ENCODE data around the gene CNNM3.

CNNM3 gene

GRCh38 chr2:96866586-96866985, 50.5 kb downstream of the CNNM3 start:
- no peaks in the 10 kb centered on the region for H3K9me3 ChIP-seq (ENCODE audit: control insufficient read depth, insufficient read depth, low read depth, low read length)
- peaks cover 3% of the 10 kb centered on the region; the same call in 1 of the 2 replicates for H3K4me1 ChIP-seq (ENCODE audit: control insufficient read depth, insufficient read depth, low read length)
- CTCF ChIA-PET: interaction anchor here (0.6 to 3.9 kb wide), 5 partner anchors 9 to 246 kb away, joined by 3 to 33 read pairs (median 8); partner anchors contain the start of genes ANKRD36 and ANKRD39
- POLR2A ChIA-PET: interaction anchor here (3.7 kb wide), 1 partner anchor 9 kb away, joined by 39 read pairs; the partner anchor contains the start of gene ANKRD39
- peaks cover 0 to 57% of the 10 kb centered on the region in 2 experiments; a peak in 1 of 3 replicates for H3K36me3 ChIP-seq (ENCODE audit: control insufficient read depth in 2 of 2, insufficient read depth in 1 of 2, low read length in 2 of 2)
- TF ChIP-seq ZNF747 (tag by site-specific recombination; IDR thresholded peaks at IDR 0.05): no peak
- no peak for TF ChIP-seq KLF16 (tag by site-specific recombination; IDR thresholded peaks at IDR 0.05)
- no peak for TF ChIP-seq AEBP2 (tag by site-specific recombination; IDR thresholded peaks at IDR 0.05; ENCODE audit: borderline replicate concordance)
- no peak for TF ChIP-seq OSR2 (tag by site-specific recombination; IDR thresholded peaks at IDR 0.05)
- no peak for TF ChIP-seq ZNF514 (tag by site-specific recombination; IDR thresholded peaks at IDR 0.05)
- no peak for TF ChIP-seq ZNF510 (tag by site-specific recombination; IDR thresholded peaks at IDR 0.05; ENCODE audit: insufficient replicate concordance)
- no peak for TF ChIP-seq IKZF3 (tag by site-specific recombination; IDR thresholded peaks at IDR 0.05)
- TF ChIP-seq ZNF548 (tag by site-specific recombination; IDR thresholded peaks at IDR 0.05): no peak
- no peak for TF ChIP-seq ZNF248 (tag by site-specific recombination; IDR thresholded peaks at IDR 0.05)
- TF ChIP-seq ZNF112 (tag by site-specific recombination; IDR thresholded peaks at IDR 0.05): no peak
- TF ChIP-seq ZNF324 (tag by site-specific recombination; IDR thresholded peaks at IDR 0.05): no peak
- TF ChIP-seq ZNF350 (tag by site-specific recombination; IDR thresholded peaks at IDR 0.05): no peak
- TF ChIP-seq SALL2 (tag by site-specific recombination; IDR thresholded peaks at IDR 0.05; ENCODE audit: borderline replicate concordance): no peak
- TF ChIP-seq MYNN (tag by site-specific recombination; IDR thresholded peaks at IDR 0.05; ENCODE audit: borderline replicate concordance): no peak
- no peak for TF ChIP-seq ZNF626 (tag by site-specific recombination; IDR thresholded peaks at IDR 0.05)
- TF ChIP-seq ZNF26 (tag by site-specific recombination; IDR thresholded peaks at IDR 0.05): no peak
- TF ChIP-seq KLF1 (tag by site-specific recombination; IDR thresholded peaks at IDR 0.05): no peak
- TF ChIP-seq ZNF433 (tag by site-specific recombination; IDR thresholded peaks at IDR 0.05; ENCODE audit: low read depth): no peak
- no peak for TF ChIP-seq ZNF776 (tag by site-specific recombination; IDR thresholded peaks at IDR 0.05; ENCODE audit: borderline replicate concordance)
- H3K4me3 ChIP-seq (ENCODE audit: low read depth, low read length): no peak overlapping the region
- no peak overlapping the region for H3K27ac ChIP-seq (ENCODE audit: extremely low read depth, low read depth, low read length)

- CTCF ChIA-PET: interaction anchor here (0.6 to 3.9 kb wide), 4 partner anchors 9 to 246 kb away, joined by 3 to 33 read pairs (median 11); partner anchors contain the start of genes ANKRD36 and ANKRD39
- POLR2A ChIA-PET: interaction anchor here (1.0 to 3.7 kb wide), 2 partner anchors 8 to 10 kb away, joined by 4 to 39 read pairs; partner anchors contain the start of gene ANKRD39
- peaks cover 3% of the 10 kb centered on the region; the same call in 1 of the 2 replicates for H3K4me1 ChIP-seq (ENCODE audit: control insufficient read depth, insufficient read depth, low read length)
- H3K9me3 ChIP-seq (ENCODE audit: control insufficient read depth, insufficient read depth, low read depth, low read length): no peaks in the 10 kb centered on the region
- H3K4me3 ChIP-seq (ENCODE audit: low read depth, low read length): peak overlapping the region; percentile 87
- peak overlapping the region; percentile 93; the same call in 1 of the 2 replicates for H3K27ac ChIP-seq (ENCODE audit: extremely low read depth, low read depth, low read length)
- peaks cover 0 to 51% of the 10 kb centered on the region in 2 experiments; a peak in 1 of 3 replicates for H3K36me3 ChIP-seq (ENCODE audit: control insufficient read depth in 2 of 2, insufficient read depth in 1 of 2, low read length in 2 of 2)
- no peak for TF ChIP-seq KLF16 (tag by site-specific recombination; IDR thresholded peaks at IDR 0.05)
- TF ChIP-seq ZNF654 (tag by site-specific recombination; IDR thresholded peaks at IDR 0.05; ENCODE audit: low read depth): no peak
- no peak for TF ChIP-seq ZNF184 (tag by site-specific recombination; IDR thresholded peaks at IDR 0.05)
- TF ChIP-seq ZNF19 (tag by site-specific recombination; IDR thresholded peaks at IDR 0.05; ENCODE audit: low read depth): no peak
- TF ChIP-seq ZNF404 (tag by site-specific recombination; IDR thresholded peaks at IDR 0.05): no peak
- peak; percentile 44 for TF ChIP-seq ZIC2 (tag by site-specific recombination; IDR thresholded peaks at IDR 0.05)
- TF ChIP-seq IKZF3 (tag by site-specific recombination; IDR thresholded peaks at IDR 0.05): no peak
- TF ChIP-seq PRDM1 (tag by site-specific recombination; IDR thresholded peaks at IDR 0.05): no peak
- peak; percentile 44; the same call in 1 of the 2 replicates for TF ChIP-seq GLIS1 (tag by site-specific recombination; IDR thresholded peaks at IDR 0.05)
These were observed 51.1 kb downstream of the CNNM3 start for GRCh38 chr2:96866986-96867755.
